Subcutaneous adipose tissue (tissue), 4 donors: ENCODE measurements around the gene SERPINB8. TPM values are rescaled to one million over a fixed set of nuclear protein-coding genes. Genes with fewer than 3 reads are reported as not detected.

Experiments
- total RNA-seq, 4 donors: library from RNA; depleted of rRNA; stranded (reverse); fragments of >200 nt; gene quantifications; one replicate each; pipeline ENCODE4 v1.1.0, GENCODE V29; 2016
- TF ChIP-seq, protein P1 (sequence below): fragments of 450-650 bp; IDR thresholded peaks from one replicate; pipeline ENCODE4 v1.5.1; 2016; ENCODE audit warnings: low read depth, mild to moderate bottlenecking, control low read depth, antibody characterized with exemption, moderate library complexity

SERPINB8 gene
- total RNA-seq, 4 donors from 2014 or later = 8.7 to 22.5 (median 20.1) TPM

GRCh38 chr18:63971320-63972001, 1.6 kb downstream of the SERPINB8 start:
- TF ChIP-seq, protein P1, sequence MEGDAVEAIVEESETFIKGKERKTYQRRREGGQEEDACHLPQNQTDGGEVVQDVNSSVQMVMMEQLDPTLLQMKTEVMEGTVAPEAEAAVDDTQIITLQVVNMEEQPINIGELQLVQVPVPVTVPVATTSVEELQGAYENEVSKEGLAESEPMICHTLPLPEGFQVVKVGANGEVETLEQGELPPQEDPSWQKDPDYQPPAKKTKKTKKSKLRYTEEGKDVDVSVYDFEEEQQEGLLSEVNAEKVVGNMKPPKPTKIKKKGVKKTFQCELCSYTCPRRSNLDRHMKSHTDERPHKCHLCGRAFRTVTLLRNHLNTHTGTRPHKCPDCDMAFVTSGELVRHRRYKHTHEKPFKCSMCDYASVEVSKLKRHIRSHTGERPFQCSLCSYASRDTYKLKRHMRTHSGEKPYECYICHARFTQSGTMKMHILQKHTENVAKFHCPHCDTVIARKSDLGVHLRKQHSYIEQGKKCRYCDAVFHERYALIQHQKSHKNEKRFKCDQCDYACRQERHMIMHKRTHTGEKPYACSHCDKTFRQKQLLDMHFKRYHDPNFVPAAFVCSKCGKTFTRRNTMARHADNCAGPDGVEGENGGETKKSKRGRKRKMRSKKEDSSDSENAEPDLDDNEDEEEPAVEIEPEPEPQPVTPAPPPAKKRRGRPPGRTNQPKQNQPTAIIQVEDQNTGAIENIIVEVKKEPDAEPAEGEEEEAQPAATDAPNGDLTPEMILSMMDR = no peak

DNA sequence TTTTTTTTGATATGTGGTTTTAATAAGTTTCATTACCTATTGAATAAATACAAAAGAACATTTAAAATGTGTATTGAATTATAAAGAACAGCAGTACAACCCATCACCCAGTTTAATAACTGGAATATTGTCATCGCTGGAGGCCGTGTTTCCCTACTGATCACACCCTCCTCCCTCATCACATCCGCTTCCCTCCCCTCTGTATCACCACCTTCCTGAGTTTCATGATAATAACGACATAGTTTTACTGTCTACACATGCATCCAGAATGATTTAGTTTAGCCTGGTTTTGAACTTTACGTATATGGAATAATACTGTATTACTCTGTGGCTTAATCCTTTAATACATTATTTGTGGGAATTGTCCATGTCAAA, 2.1 kb downstream of the SERPINB8 start:
- TF ChIP-seq, protein P1 = no peak

DNA sequence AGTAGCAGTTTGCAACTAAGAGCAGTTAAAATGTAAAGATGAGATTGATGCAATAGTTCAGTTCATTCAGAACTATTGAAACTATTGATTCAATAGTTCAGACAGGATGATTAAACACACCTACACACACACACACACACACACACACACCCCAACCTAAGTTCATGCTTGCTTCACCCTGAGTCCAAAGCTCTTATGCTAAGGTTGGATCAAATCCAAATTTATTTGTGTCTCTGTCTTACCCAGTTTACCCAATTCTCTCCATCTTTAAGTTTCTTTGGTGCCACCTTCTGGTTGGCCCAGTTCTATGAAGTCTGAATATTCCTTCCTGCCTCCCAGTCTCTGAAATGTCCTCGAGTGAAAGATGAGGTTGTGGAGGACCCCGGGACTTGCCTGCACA, 5.1 kb downstream of the SERPINB8 start:
- TF ChIP-seq, protein P1 = no peak

GRCh38 chr18:63975628-63976027, 5.7 kb downstream of the SERPINB8 start:
- TF ChIP-seq, protein P1 = no peak

GRCh38 chr18:63977040-63977439, 7.2 kb downstream of the SERPINB8 start:
- TF ChIP-seq, protein P1 = no peak

- TF ChIP-seq, protein P1 = no peak
Measured at GRCh38 chr18:63979409-63979920, 9.6 kb downstream of the SERPINB8 start.

DNA sequence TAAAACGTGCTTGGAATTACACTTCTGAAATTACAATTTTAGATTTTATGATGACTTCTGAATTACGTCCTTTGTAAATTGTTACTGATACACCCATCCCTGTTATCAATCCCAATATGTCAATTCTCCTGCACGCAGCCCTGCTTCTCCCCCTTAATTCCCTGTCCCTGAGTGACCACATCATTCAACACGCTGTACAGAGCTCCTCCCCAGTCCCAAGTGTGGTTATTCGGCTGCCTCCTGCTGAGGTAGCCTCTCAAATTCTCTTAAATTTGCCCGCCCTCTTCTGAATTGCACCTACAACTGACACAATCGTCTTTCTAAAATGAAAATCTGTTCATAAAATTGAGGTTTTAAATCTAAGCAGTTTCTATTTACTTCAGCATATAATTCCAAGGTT, 10.1 kb downstream of the SERPINB8 start:
- TF ChIP-seq, protein P1 = no peak
